CD4-positive, alpha-beta T cell (primary cell): ENCODE results near the gene PCID2. TPM values are rescaled to one million over a fixed set of nuclear protein-coding genes. Genes with fewer than 3 reads are reported as not detected.

Experiments
- ATAC-seq: fragments of 200-7000 bp; cut with Tn5 transposase; one replicate; pipeline ENCODE4 v1.10.0; 2022; ENCODE audit warnings: mild to moderate bottlenecking; ENCODE audit not compliant: poor library complexity
- CTCF ChIA-PET: fragments of 350-600 bp; sonication (Branson Sonifier 250); formaldehyde crosslinking; loops from one replicate; lab custom pipeline; 2021; ENCODE audit warnings: antibody characterized with exemption, inconsistent platforms; lab: Charles Lee
- POLR2A ChIA-PET: fragments of 350-600 bp; sonication (Branson Sonifier 250); formaldehyde crosslinking; loops from one replicate; lab custom pipeline; 2021; ENCODE audit warnings: antibody characterized with exemption, inconsistent platforms; lab: Charles Lee
- DNase-seq, 14 experiments: peaks; one replicate each; pipeline ENCODE4 v3.0.0-alpha.2; 2013 to 2020; ENCODE audit warnings: mixed read lengths in 2 of 14
- H3K27ac ChIP-seq, 2 donors: one replicate each; pipeline versions ENCODE4 v1.5.1 to v1.7.0; 2013; ENCODE audit warnings: low read length in 2 of 2, low read depth in 1 of 2, mild to moderate bottlenecking in 1 of 2
- H3K27me3 ChIP-seq, 2 experiments: 1 replicate in 1 of 2; 2 replicates in 1 of 2; pipeline versions ENCODE4 v1.6.1 to v1.7.0; 2013; ENCODE audit warnings: low read length in 2 of 2, control low read depth in 1 of 2, mild to moderate bottlenecking in 1 of 2, moderate library complexity in 1 of 2; ENCODE audit not compliant: insufficient read depth in 2 of 2, control insufficient read depth in 1 of 2
- H3K36me3 ChIP-seq: one replicate; pipeline ENCODE4 v1.6.1; 2013; ENCODE audit warnings: low read length, control low read depth; ENCODE audit not compliant: insufficient read depth
- H3K4me1 ChIP-seq: one replicate; pipeline ENCODE4 v1.6.1; 2013; ENCODE audit warnings: low read length, control low read depth; ENCODE audit not compliant: insufficient read depth
- H3K4me3 ChIP-seq: one replicate; pipeline ENCODE4 v1.5.1; 2013; ENCODE audit warnings: mild to moderate bottlenecking, low read length, moderate library complexity
- H3K9me3 ChIP-seq, 2 experiments: 1 replicate in 1 of 2; 2 replicates in 1 of 2; pipeline versions ENCODE4 v1.6.1 to v1.7.0; 2013; ENCODE audit warnings: low read length in 2 of 2, mild to moderate bottlenecking in 2 of 2, control low read depth in 1 of 2, moderate library complexity in 1 of 2; ENCODE audit not compliant: control insufficient read depth in 1 of 2, insufficient read depth in 1 of 2
- H3K27ac Mint-ChIP-seq: one replicate; pipeline ENCODE4 v1.8.0; 2020; ENCODE audit warnings: mixed read lengths
- H3K27me3 Mint-ChIP-seq: one replicate; pipeline ENCODE4 v1.8.0; 2021; ENCODE audit warnings: mixed read lengths
- H3K36me3 Mint-ChIP-seq: one replicate; pipeline ENCODE4 v1.8.0; 2021; ENCODE audit warnings: low read depth, mixed read lengths
- H3K4me1 Mint-ChIP-seq: one replicate; pipeline ENCODE4 v1.8.0; 2021; ENCODE audit warnings: low read depth, mixed read lengths
- H3K4me3 Mint-ChIP-seq: one replicate; pipeline ENCODE4 v1.8.0; 2020; ENCODE audit warnings: mild to moderate bottlenecking, mixed read lengths
- H3K9me3 Mint-ChIP-seq: one replicate; pipeline ENCODE4 v1.8.0; 2020; ENCODE audit warnings: mixed read lengths
- intact Hi-C, 2 experiments: fragments of 100-400 bp; cut with DNase I in 1 of 2; cut with micrococcal nuclease in 1 of 2; formaldehyde crosslinking; loops; one replicate each; pipeline versions ENCODE4 v1.15.1 to v1.9.0; 2023 to 2025; cut with DNase I, micrococcal nuclease
- total RNA-seq, 174 experiments: library from RNA in 2 of 174; stranded (reverse) in 2 of 174; gene quantifications; one replicate each; pipeline ENCODE4 v1.2.3 and lab custom pipeline; 2021 to 2026
- TF ChIP-seq, protein P1 (sequence below): fragments of 200-600 bp; IDR thresholded peaks from one replicate; pipeline ENCODE4 v1.8.0; 2022; ENCODE audit warnings: antibody characterized with exemption, mild to moderate bottlenecking

Gene PCID2
- total RNA-seq, 2 experiments from 2014 or later = 33.6 to 33.7 TPM

GRCh38 chr13:113220877-113221276, 12.4 kb upstream of the PCID2 start:
- peak in 11 of 14 experiments; percentile 3 to 57 (median 22) for DNase-seq
- ChIA-PET POLR2A (interaction anchor here (1.4 kb wide), 1 partner anchor 11 kb away, joined by 4 read pairs; the partner anchor contains the start of gene CUL4A), CTCF (interaction anchor here (0.5 kb wide), 1 partner anchor 336 kb away, joined by 3 read pairs; no protein-coding TSS in a partner anchor)
- Histone ChIP-seq H3K9me3 (no peaks in the 10 kb centered on the region), H3K4me1 (peaks cover 11% of the 10 kb centered on the region), H3K36me3 (peaks cover 64% of the 10 kb centered on the region), H3K4me3 (no peak overlapping the region), H3K27ac (no peak overlapping the region), H3K27me3 (no peaks in the 10 kb centered on the region)
- intact Hi-C loops = loop anchor here in 1 of 2 experiments (5.0 kb wide), 1 partner anchor 279 kb away; no protein-coding TSS in a partner anchor
- Mint-ChIP-seq H3K27me3 (no peaks in the 10 kb centered on the region), H3K4me3 (no peak overlapping the region), H3K27ac (no peak overlapping the region), H3K36me3 (peaks cover 66% of the 10 kb centered on the region), H3K9me3 (no peaks in the 10 kb centered on the region), H3K4me1 (peaks cover 18% of the 10 kb centered on the region)
- TF ChIP-seq, protein P1, sequence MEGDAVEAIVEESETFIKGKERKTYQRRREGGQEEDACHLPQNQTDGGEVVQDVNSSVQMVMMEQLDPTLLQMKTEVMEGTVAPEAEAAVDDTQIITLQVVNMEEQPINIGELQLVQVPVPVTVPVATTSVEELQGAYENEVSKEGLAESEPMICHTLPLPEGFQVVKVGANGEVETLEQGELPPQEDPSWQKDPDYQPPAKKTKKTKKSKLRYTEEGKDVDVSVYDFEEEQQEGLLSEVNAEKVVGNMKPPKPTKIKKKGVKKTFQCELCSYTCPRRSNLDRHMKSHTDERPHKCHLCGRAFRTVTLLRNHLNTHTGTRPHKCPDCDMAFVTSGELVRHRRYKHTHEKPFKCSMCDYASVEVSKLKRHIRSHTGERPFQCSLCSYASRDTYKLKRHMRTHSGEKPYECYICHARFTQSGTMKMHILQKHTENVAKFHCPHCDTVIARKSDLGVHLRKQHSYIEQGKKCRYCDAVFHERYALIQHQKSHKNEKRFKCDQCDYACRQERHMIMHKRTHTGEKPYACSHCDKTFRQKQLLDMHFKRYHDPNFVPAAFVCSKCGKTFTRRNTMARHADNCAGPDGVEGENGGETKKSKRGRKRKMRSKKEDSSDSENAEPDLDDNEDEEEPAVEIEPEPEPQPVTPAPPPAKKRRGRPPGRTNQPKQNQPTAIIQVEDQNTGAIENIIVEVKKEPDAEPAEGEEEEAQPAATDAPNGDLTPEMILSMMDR = peak; percentile 10
- ATAC-seq = peak; percentile 54

DNA sequence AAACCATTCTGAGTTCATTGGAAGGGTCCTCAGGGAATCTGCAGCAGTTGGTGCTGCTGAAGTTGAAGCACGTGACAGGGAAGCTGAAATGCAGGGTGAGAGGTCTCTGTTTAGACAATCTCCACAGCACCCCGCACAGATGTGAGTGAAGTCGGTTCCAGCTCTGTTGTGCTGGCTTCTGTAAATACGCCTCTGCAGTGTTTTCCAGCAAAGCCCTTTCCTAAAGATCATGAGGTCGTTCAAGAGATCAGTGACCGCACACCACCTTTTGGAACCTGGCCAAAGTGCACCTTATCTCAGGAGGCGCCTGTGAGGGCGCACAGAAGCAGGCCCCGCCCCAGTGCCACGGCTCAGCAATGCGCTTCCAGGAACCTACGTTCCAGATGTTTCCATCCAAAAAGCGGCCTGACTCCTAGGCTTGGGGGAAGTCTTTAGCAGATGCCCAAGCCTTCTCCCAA, 11.7 kb upstream of the PCID2 start:
- H3K4me1 Mint-ChIP-seq = peaks cover 18% of the 10 kb centered on the region
- no peak overlapping the region for H3K27ac ChIP-seq
- ATAC-seq (no peak), DNase-seq (no peak)
- peaks cover 60% of the 10 kb centered on the region for H3K36me3 Mint-ChIP-seq
- intact Hi-C loops = loop anchor here in 1 of 2 experiments (5.0 kb wide), 1 partner anchor 278 kb away; no protein-coding TSS in a partner anchor
- H3K9me3 Mint-ChIP-seq = no peaks in the 10 kb centered on the region
- no peak overlapping the region for H3K27ac Mint-ChIP-seq
- peaks cover 18% of the 10 kb centered on the region for H3K4me1 ChIP-seq
- ChIA-PET CTCF (no interaction called here), POLR2A (interaction anchor here (1.0 kb wide), 1 partner anchor 10 kb away, joined by 3 read pairs; no protein-coding TSS in a partner anchor)
- H3K36me3 ChIP-seq = peaks cover 57% of the 10 kb centered on the region
- no peaks in the 10 kb centered on the region for H3K27me3 Mint-ChIP-seq
- H3K27me3 ChIP-seq = no peaks in the 10 kb centered on the region
- H3K9me3 ChIP-seq = no peaks in the 10 kb centered on the region
- TF ChIP-seq, protein P1 = no peak
- H3K4me3 ChIP-seq = no peak overlapping the region
- H3K4me3 Mint-ChIP-seq = no peak overlapping the region

DNA sequence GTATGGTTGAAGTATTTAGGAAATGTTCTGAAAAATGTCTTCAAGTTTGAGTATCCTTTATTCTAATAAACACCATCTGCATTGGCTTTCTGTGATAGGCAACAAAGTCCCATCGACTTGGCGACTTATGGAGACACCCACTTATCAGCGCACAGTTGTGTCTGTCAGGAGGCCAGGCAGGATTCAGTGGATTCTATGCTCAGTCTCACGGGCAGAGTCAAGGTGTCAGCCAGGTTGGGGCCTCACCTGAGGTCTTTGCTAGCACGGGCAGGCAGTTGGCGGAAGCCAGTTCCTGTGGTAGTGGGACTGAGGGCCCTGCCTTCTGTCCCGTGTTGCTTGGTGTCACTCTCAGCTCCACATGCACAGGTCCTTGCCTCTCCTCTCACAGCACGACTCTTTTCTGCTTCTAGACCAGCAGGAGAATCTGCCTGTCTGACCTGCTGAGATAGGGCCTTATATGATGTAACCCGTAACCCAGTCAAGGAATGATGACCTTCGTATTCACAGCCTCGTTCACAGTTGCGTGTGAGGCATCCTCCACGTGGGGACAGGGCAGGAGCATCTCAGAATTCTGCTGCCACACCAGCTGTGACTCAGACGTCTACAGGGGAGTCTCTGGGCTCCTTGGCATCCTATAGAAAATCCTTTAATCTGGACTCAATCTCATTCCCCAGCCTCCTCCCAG, 10.9 kb upstream of the PCID2 start:
- DNase-seq = no peak
- POLR2A ChIA-PET = interaction anchor here (1.0 kb wide), 1 partner anchor 9 kb away, joined by 3 read pairs; no protein-coding TSS in a partner anchor
- H3K4me1 Mint-ChIP-seq = peaks cover 18% of the 10 kb centered on the region

More for the DNA sequence above, 10.9 kb upstream of the PCID2 start:
- Mint-ChIP-seq H3K27ac (no peak overlapping the region), H3K36me3 (peaks cover 52% of the 10 kb centered on the region), H3K27me3 (no peaks in the 10 kb centered on the region), H3K4me3 (no peak overlapping the region), H3K9me3 (no peaks in the 10 kb centered on the region)
- Histone ChIP-seq H3K27ac (no peak overlapping the region), H3K9me3 (no peaks in the 10 kb centered on the region), H3K36me3 (peaks cover 49% of the 10 kb centered on the region), H3K27me3 (no peaks in the 10 kb centered on the region), H3K4me1 (peaks cover 26% of the 10 kb centered on the region), H3K4me3 (no peak overlapping the region)
- CTCF ChIA-PET = interaction anchor here (0.8 kb wide), 1 partner anchor 11 kb away, joined by 3 read pairs; the partner anchor contains the start of gene PCID2
- TF ChIP-seq, protein P1 = no peak
- intact Hi-C loops = no loop called here
- no peak for ATAC-seq
